Uterus (tissue), 2 donors: Measurements from ENCODE around the gene MAGEB18.

Source experiments
- CTCF ChIP-seq, 4 experiments: fragments of 200-600 bp in 2 of 4; fragments of 450-650 bp in 2 of 4; sonication (generic) in 2 of 4; IDR thresholded peaks; one replicate each; pipeline ENCODE4 v1.5.1; 2016 to 2019; ENCODE audit warnings: antibody characterized with exemption in 4 of 4, mild to moderate bottlenecking in 2 of 4, moderate library complexity in 1 of 4
- POLR2A ChIP-seq, 2 donors: fragments of 450-650 bp; IDR thresholded peaks; one replicate each; pipeline ENCODE4 v1.6.1; 2016; ENCODE audit warnings: antibody characterized with exemption in 2 of 2, mild to moderate bottlenecking in 1 of 2, moderate library complexity in 1 of 2

GRCh38 chrX:26138274-26138673, at the start of gene MAGEB18:
- TF ChIP-seq CTCF (IDR thresholded peaks at IDR 0.05) (no peak), POLR2A (IDR thresholded peaks at IDR 0.05) (no peak)
